ENCODE results near the gene CRYGA.
A peak's percentile ranks its signal among the peaks of the same experiment; 100 is the strongest.

The CRYGA gene

DNA sequence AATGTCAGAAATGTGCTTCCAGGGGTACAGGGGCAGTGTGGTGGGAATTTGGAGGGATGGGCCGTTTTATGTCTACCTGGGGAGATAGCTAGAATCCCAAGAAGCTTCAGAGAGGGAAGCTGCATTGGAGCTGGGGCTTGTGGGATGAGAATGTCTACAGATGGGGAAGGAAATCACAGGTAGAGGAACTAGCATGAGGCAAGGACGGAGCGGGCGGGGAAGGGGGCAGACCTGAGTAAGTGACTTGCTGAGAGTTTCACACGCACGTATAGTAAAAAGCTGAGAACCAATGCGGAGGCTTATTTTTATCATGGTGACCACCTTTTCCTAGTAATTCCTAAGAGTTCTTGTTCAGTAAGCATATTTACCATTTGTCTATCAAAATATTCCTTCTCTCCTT, 20.1 kb upstream of the CRYGA start:
- TF ChIP-seq, protein P1, sequence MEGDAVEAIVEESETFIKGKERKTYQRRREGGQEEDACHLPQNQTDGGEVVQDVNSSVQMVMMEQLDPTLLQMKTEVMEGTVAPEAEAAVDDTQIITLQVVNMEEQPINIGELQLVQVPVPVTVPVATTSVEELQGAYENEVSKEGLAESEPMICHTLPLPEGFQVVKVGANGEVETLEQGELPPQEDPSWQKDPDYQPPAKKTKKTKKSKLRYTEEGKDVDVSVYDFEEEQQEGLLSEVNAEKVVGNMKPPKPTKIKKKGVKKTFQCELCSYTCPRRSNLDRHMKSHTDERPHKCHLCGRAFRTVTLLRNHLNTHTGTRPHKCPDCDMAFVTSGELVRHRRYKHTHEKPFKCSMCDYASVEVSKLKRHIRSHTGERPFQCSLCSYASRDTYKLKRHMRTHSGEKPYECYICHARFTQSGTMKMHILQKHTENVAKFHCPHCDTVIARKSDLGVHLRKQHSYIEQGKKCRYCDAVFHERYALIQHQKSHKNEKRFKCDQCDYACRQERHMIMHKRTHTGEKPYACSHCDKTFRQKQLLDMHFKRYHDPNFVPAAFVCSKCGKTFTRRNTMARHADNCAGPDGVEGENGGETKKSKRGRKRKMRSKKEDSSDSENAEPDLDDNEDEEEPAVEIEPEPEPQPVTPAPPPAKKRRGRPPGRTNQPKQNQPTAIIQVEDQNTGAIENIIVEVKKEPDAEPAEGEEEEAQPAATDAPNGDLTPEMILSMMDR (IDR thresholded peaks at IDR 0.05; ENCODE audit: low read length, missing control alignments), result no peak
- no peak overlapping the region for H3K4me3 ChIP-seq (replicated peaks; ENCODE audit: low read depth, low read length)
- DNase-seq (ENCODE audit: low read depth), result no peak

DNA sequence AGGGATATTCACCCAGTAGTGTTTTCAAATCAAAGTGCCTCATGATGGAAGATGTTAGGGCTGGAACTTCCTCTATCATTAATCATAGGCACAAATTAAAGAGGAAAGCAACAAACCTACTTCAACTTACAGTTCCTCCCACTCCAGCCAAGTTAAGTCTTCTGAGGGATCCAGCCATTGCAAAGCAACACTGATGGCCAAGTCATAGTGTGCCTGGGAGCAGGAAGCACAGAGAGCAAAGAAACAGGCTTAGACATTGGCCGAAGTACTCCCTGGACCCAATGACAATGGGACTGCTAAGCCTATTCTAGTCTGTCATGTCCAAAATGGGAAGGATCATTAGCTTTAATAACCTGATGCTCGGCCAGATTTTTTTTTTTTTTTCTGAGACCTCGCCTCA, 19.4 kb upstream of the CRYGA start:
- TF ChIP-seq, protein P1 (IDR thresholded peaks at IDR 0.05; ENCODE audit: low read length, missing control alignments), result no peak
- H3K4me3 ChIP-seq (replicated peaks; ENCODE audit: low read depth, low read length), result no peak overlapping the region
- DNase-seq (ENCODE audit: low read depth), result no peak

DNA sequence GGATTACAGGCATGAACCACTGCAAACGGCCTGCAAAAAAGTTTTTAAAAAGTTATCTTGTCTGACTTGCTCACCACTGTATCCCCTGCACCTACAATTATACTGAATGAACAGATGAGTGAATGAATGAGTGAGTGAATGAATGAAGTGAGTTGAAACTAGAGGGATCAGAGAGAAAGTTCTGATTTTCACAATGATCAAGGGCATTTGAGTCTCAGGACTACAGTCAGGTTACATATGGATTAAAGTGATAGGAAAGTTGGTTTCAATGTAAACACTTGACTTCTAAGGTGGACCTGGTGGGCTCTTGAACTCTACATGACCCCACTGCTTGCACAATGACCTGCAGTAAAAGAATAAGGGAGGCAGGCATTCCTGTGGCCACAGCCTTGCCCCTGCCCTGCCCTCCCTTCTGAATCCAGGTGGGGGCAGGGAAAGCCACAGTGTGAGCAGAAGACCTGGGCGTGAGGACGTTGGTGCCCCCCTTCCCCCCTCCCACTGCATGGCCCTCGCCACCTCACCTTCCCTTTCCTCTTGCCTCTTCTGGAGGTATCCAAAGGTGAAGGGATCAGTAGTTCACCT, 15.7 kb upstream of the CRYGA start:
- TF ChIP-seq, protein P1 (IDR thresholded peaks at IDR 0.05; ENCODE audit: low read length, missing control alignments), result no peak
- DNase-seq (ENCODE audit: low read depth), result no peak
- H3K4me3 ChIP-seq (replicated peaks; ENCODE audit: low read depth, low read length), result no peak overlapping the region

DNA sequence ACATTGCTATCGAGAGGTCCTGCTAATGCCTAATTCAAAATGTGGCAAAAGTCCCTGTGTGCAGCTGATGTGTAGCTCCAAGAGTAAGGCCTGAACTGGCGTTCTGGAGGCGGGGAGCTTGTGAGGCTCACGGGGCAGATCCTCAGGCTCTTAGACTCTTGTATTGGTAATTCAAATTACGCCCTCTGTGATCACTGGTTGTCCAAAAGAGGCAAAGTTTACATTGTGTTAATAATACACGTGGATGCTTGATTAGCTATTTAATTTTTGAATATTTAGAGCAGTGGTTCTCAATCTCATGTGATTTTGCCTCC, 12.4 kb upstream of the CRYGA start:
- DNase-seq (ENCODE audit: low read depth), result no peak
- H3K4me3 ChIP-seq (replicated peaks; ENCODE audit: low read depth, low read length), result no peak overlapping the region
- TF ChIP-seq, protein P1 (IDR thresholded peaks at IDR 0.05; ENCODE audit: low read length, missing control alignments), result no peak

DNA sequence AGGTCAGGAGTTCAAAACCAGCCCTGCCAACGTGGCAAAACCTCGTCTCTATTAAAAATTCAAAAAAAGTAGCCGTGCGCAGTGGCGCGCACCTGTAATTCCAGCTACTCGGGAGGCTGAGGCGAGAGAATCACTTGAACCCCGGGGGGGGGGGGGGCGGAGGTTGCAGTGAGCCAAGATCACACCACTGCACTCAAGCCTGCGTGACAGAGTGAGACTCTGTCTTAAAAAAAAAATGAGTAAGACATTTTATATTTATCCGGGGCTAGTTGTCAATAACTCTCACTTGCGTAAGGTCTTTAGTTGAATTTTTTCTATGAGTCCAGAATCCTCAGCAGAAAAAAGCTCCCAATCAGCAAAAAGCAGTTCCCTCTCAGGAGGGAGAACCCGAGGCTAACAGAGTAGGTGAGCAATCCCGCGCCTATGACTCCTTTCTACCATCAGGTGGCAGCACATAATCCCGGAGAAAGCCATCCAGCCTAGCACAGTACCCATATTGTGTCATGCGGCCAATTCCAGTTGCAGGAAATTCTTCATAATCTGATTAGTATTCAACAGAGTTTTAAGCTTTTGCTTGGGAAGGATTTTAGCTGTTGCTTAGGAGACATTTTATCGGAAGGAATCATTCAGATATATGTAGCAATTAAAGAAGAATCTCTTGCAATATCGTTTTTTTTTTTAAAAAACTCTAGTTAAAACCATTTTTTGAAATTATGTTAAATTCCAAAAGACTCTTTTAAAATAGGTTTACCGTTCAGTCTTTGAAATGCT, 11.9 kb upstream of the CRYGA start:
- peak; percentile 87 for DNase-seq (ENCODE audit: low read depth)
- no peak overlapping the region for H3K4me3 ChIP-seq (replicated peaks; ENCODE audit: low read depth, low read length)
- TF ChIP-seq, protein P1 (IDR thresholded peaks at IDR 0.05; ENCODE audit: low read length, missing control alignments), result peak; percentile 99

DNA sequence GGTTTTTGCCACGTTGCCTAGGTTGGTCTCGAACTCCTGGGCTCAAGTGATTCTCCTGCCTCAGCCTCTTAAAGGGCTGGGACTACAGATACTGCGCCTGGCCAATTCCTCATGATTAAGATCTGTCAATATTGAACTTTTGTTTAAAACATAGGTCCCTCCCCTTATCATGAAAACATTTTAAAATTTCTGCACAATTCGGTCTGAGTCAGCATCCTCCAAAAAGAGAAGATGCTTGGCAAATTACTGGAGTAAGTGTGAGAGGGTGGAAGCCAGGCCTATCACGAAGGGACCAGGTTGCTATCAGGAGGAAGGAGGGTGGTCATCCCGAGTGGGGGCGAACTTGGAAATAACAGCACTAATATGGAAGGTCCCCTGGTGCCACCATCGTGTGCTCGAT, 10.8 kb upstream of the CRYGA start:
- no peak for DNase-seq (ENCODE audit: low read depth)
- TF ChIP-seq, protein P1 (IDR thresholded peaks at IDR 0.05; ENCODE audit: low read length, missing control alignments), result no peak
- no peak overlapping the region for H3K4me3 ChIP-seq (replicated peaks; ENCODE audit: low read depth, low read length)

DNA sequence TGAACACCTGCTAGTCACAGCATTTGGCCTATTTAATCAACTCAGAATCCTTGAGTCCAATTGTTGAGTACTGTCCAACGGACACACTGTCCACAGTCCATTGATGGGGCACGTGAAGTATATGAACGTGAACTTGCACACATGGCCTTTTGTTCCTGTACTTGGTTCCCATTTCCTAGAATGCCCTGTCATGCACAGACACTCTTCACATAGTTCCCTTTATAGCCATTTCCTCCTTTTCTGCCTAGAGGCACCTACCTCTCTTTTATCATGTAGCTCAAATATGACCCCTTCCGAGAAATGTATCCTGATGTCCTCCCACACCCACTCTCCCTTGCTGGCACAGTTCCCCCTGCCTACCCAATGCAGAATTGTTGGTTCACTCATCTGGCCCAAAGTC, 8.7 kb upstream of the CRYGA start:
- TF ChIP-seq, protein P1 (IDR thresholded peaks at IDR 0.05; ENCODE audit: low read length, missing control alignments), result no peak
- DNase-seq (ENCODE audit: low read depth), result no peak
- no peak overlapping the region for H3K4me3 ChIP-seq (replicated peaks; ENCODE audit: low read depth, low read length)

Data from fibroblast of pulmonary artery (primary cell).